ENCODE results near the gene LTBR. TPM values are rescaled to one million over a fixed set of nuclear protein-coding genes. Genes with fewer than 3 reads are reported as not detected.

LTBR gene
- total RNA-seq, 1 donor from 2014 or later = not detected

- no peak for DNase-seq (ENCODE audit: low spot score)
- H3K27ac ChIP-seq = no peak overlapping the region
- no peaks in the 10 kb centered on the region for H3K9me3 ChIP-seq (ENCODE audit: low read depth)
Observed at GRCh38 chr12:6391013-6391412, 7.1 kb downstream of the LTBR start.

DNA sequence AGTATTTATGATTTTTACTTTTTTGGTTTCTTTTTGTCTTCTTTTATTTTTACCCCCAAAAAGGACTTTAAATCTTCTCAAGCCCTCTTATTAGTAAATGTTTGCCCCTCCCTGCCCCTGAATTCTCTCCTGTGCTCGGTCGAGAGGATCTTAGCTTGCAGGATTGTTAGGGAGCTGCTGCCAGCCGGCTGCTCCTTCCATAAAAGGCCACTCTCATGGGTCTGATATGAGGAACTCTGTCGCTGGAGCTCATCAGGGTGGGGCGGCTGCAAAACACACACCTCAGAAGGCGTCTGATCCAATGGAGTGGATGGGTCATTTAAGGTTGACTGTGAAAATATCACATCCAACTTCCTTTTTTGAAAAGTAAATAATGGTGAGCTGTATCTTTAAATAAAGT lies 8.5 kb downstream of the LTBR start:
- H3K4me3 ChIP-seq = no peak overlapping the region
- no peaks in the 10 kb centered on the region for H3K9me3 ChIP-seq (ENCODE audit: low read depth)
- H3K27me3 Mint-ChIP-seq (ENCODE audit: insufficient read depth, low read depth) = peaks cover 4% of the 10 kb centered on the region
- no peaks in the 10 kb centered on the region for H4K20me1 ChIP-seq (ENCODE audit: low read depth)
- no peaks in the 10 kb centered on the region for H3K27me3 ChIP-seq
- DNase-seq (ENCODE audit: low spot score) = no peak
- no peak overlapping the region for H3K9ac ChIP-seq
- TF ChIP-seq EZH2phosphoT487 (IDR thresholded peaks at IDR 0.05) (no peak), EZH2 (IDR thresholded peaks at IDR 0.05) (no peak)
- TF ChIP-seq, protein P1, sequence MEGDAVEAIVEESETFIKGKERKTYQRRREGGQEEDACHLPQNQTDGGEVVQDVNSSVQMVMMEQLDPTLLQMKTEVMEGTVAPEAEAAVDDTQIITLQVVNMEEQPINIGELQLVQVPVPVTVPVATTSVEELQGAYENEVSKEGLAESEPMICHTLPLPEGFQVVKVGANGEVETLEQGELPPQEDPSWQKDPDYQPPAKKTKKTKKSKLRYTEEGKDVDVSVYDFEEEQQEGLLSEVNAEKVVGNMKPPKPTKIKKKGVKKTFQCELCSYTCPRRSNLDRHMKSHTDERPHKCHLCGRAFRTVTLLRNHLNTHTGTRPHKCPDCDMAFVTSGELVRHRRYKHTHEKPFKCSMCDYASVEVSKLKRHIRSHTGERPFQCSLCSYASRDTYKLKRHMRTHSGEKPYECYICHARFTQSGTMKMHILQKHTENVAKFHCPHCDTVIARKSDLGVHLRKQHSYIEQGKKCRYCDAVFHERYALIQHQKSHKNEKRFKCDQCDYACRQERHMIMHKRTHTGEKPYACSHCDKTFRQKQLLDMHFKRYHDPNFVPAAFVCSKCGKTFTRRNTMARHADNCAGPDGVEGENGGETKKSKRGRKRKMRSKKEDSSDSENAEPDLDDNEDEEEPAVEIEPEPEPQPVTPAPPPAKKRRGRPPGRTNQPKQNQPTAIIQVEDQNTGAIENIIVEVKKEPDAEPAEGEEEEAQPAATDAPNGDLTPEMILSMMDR (IDR thresholded peaks at IDR 0.05) = no peak
- H3K4me1 Mint-ChIP-seq = peaks cover 9% of the 10 kb centered on the region
- H3K79me2 ChIP-seq (ENCODE audit: low read depth) = no peaks in the 10 kb centered on the region
- H3K9me3 Mint-ChIP-seq = no peaks in the 10 kb centered on the region
- H3K36me3 Mint-ChIP-seq = no peaks in the 10 kb centered on the region
- no peak overlapping the region for H3K27ac ChIP-seq
- H3K4me1 ChIP-seq = no peaks in the 10 kb centered on the region
- no peaks in the 10 kb centered on the region for H3F3A ChIP-seq (ENCODE audit: low read depth)
- no peak overlapping the region for H3K27ac Mint-ChIP-seq
- H3K4me3 Mint-ChIP-seq = no peak overlapping the region
- H3K36me3 ChIP-seq = no peaks in the 10 kb centered on the region
- no peak overlapping the region for H2AFZ ChIP-seq (replicated peaks)
- H3K4me2 ChIP-seq = no peak overlapping the region

More at GRCh38 chr12:6391013-6391412, 7.1 kb downstream of the LTBR start:
- Mint-ChIP-seq H3K9me3 (no peaks in the 10 kb centered on the region), H3K4me3 (no peak overlapping the region), H3K27me3 (ENCODE audit: insufficient read depth, low read depth) (peaks cover 2% of the 10 kb centered on the region), H3K36me3 (no peaks in the 10 kb centered on the region), H3K27ac (no peak overlapping the region), H3K4me1 (peaks cover 11% of the 10 kb centered on the region)
- Histone ChIP-seq H3F3A (ENCODE audit: low read depth) (no peaks in the 10 kb centered on the region), H3K9ac (no peak overlapping the region), H2AFZ (replicated peaks) (no peak overlapping the region), H3K4me2 (no peak overlapping the region), H4K20me1 (ENCODE audit: low read depth) (no peaks in the 10 kb centered on the region), H3K4me1 (no peaks in the 10 kb centered on the region), H3K4me3 (no peak overlapping the region), H3K27me3 (no peaks in the 10 kb centered on the region), H3K36me3 (no peaks in the 10 kb centered on the region), H3K79me2 (ENCODE audit: low read depth) (no peaks in the 10 kb centered on the region)
- TF ChIP-seq EZH2 (IDR thresholded peaks at IDR 0.05) (no peak), EZH2phosphoT487 (IDR thresholded peaks at IDR 0.05) (no peak)
- TF ChIP-seq, protein P1 (IDR thresholded peaks at IDR 0.05) = no peak

- no peaks in the 10 kb centered on the region for H3K4me1 ChIP-seq
- H3K27ac ChIP-seq = no peak overlapping the region
- peaks cover 4% of the 10 kb centered on the region for H3K27me3 Mint-ChIP-seq (ENCODE audit: insufficient read depth, low read depth)
- H3K9me3 ChIP-seq (ENCODE audit: low read depth) = no peaks in the 10 kb centered on the region
- no peaks in the 10 kb centered on the region for H3K36me3 Mint-ChIP-seq
- no peak overlapping the region for H3K4me3 Mint-ChIP-seq
- no peaks in the 10 kb centered on the region for H3K27me3 ChIP-seq
- no peak overlapping the region for H3K9ac ChIP-seq
- peaks cover 8% of the 10 kb centered on the region for H3K4me1 Mint-ChIP-seq
- no peak overlapping the region for H2AFZ ChIP-seq (replicated peaks)
- no peaks in the 10 kb centered on the region for H4K20me1 ChIP-seq (ENCODE audit: low read depth)
- no peak overlapping the region for H3K4me3 ChIP-seq
- no peak overlapping the region for H3K4me2 ChIP-seq
- no peaks in the 10 kb centered on the region for H3K79me2 ChIP-seq (ENCODE audit: low read depth)
- no peaks in the 10 kb centered on the region for H3K36me3 ChIP-seq
- H3K27ac Mint-ChIP-seq = no peak overlapping the region
- no peak for DNase-seq (ENCODE audit: low spot score)
- TF ChIP-seq EZH2 (IDR thresholded peaks at IDR 0.05) (no peak), EZH2phosphoT487 (IDR thresholded peaks at IDR 0.05) (no peak)
- TF ChIP-seq, protein P1 (IDR thresholded peaks at IDR 0.05) = no peak
- no peaks in the 10 kb centered on the region for H3K9me3 Mint-ChIP-seq
- H3F3A ChIP-seq (ENCODE audit: low read depth) = no peaks in the 10 kb centered on the region
Observed at GRCh38 chr12:6393109-6393508, 9.1 kb downstream of the LTBR start.

All from neural progenitor cell (in vitro differentiated cells).